HCT116 (cell line): ENCODE data around the gene DIS3L2. TPM values are rescaled to one million over a fixed set of nuclear protein-coding genes. Genes with fewer than 3 reads are reported as not detected.

Experiments used
- ATAC-seq: fragments of 200-7000 bp; cut with Tn5 transposase; 2 replicates; pipeline ENCODE4 v1.9.1; 2020; ENCODE audit warnings: mild to moderate bottlenecking, moderate library complexity
- BruUV-seq: library from RNA; stranded (reverse); fragments of 400-500 nt; replicated peaks from 2 replicates; lab custom pipeline; 2021; lab: Mats Ljungman, UMichigan
- CTCF ChIA-PET: fragments of 300-600 bp; sonication (Branson Sonifier 250); formaldehyde crosslinking; loops from one replicate; lab custom pipeline; 2021; ENCODE audit warnings: antibody characterized with exemption; lab: Charles Lee
- POLR2A ChIA-PET: fragments of 300-600, 350-600 bp; sonication (Branson Sonifier 250); formaldehyde crosslinking; loops from one replicate; lab custom pipeline; 2021; ENCODE audit warnings: antibody characterized with exemption; lab: Charles Lee
- RAD21 ChIA-PET, 2 experiments: fragments of 300-600 bp; sonication (Branson Sonifier 250); formaldehyde crosslinking; loops; one replicate each; lab custom pipeline; 2023; ENCODE audit warnings: low total read pairs in 2 of 2; ENCODE audit not compliant: uncharacterized antibody in 2 of 2, unreplicated experiment in 2 of 2, low non-redundant PET in 1 of 2; lab: Charles Lee
- DNase-seq: peaks from one replicate; pipeline ENCODE4 v3.0.0-alpha.2; 2010; ENCODE audit warnings: low read depth, low spot score
- H2AFZ ChIP-seq: fragments of 200-600 bp; shearing (Covaris generic), sonication (generic); 2 replicates; pipeline ENCODE4 v1.6.1; 2017; ENCODE audit warnings: low read depth, mixed run types, mixed read lengths, antibody characterized with exemption, low read length; ENCODE audit not compliant: poor library complexity, severe bottlenecking
- H3K27ac ChIP-seq: 2 replicates; pipeline ENCODE4 v1.5.1; 2012; ENCODE audit warnings: low read depth, low read length
- H3K27me3 ChIP-seq: fragments of 200-600 bp; sonication (generic); 2 replicates; pipeline ENCODE4 v1.6.1; 2016; ENCODE audit warnings: mixed run types, low read length, mixed read lengths; ENCODE audit not compliant: insufficient read depth
- H3K36me3 ChIP-seq, 2 experiments: fragments of 200-500 bp in 1 of 2; fragments of 200-600 bp in 1 of 2; sonication (Bioruptor generic) in 1 of 2; sonication (generic) in 1 of 2; 2 replicates each; pipeline versions ENCODE4 v1.5.1 to v1.6.1; 2014 to 2016; ENCODE audit warnings: low read length in 2 of 2, inconsistent platforms in 1 of 2, mixed read lengths in 1 of 2, mixed run types in 1 of 2; ENCODE audit not compliant: insufficient read depth in 2 of 2, control insufficient read depth in 1 of 2
- H3K4me1 ChIP-seq, 2 experiments: fragments of 200-600 bp in 1 of 2; sonication (generic) in 1 of 2; 2 replicates each; pipeline versions ENCODE4 v1.5.1 to v1.6.1; 2012 to 2017; ENCODE audit warnings: low read length in 2 of 2, inconsistent platforms in 1 of 2, mild to moderate bottlenecking in 1 of 2, mixed read lengths in 1 of 2, mixed run types in 1 of 2, moderate library complexity in 1 of 2; ENCODE audit not compliant: insufficient read depth in 2 of 2, control insufficient read depth in 1 of 2
- H3K4me2 ChIP-seq: fragments of 200-600 bp; sonication (generic); 2 replicates; pipeline ENCODE4 v1.6.1; 2017; ENCODE audit warnings: mixed run types, low read length, mixed read lengths
- H3K4me3 ChIP-seq, 2 experiments: fragments of 200-600 bp in 1 of 2; sonication (generic) in 1 of 2; replicated peaks in 1 of 2; 2 replicates each; pipeline ENCODE4 v1.5.1; 2011 to 2016; ENCODE audit warnings: low read length in 2 of 2, control low read depth in 1 of 2, low read depth in 1 of 2, mild to moderate bottlenecking in 1 of 2, mixed read lengths in 1 of 2, mixed run types in 1 of 2
- H3K79me2 ChIP-seq: fragments of 200-600 bp; sonication (generic); 2 replicates; pipeline ENCODE4 v1.6.1; 2017; ENCODE audit warnings: mild to moderate bottlenecking, mixed run types, low read length, moderate library complexity, mixed read lengths; ENCODE audit not compliant: insufficient read depth
- H3K9ac ChIP-seq: fragments of 200-600 bp; sonication (generic); 2 replicates; pipeline ENCODE4 v1.6.1; 2016; ENCODE audit warnings: low read length, mixed read lengths
- H3K9me2 ChIP-seq: fragments of 200-600 bp; sonication (generic), shearing (Covaris generic); 2 replicates; pipeline ENCODE4 v1.6.1; 2017; ENCODE audit warnings: mixed run types, mild to moderate bottlenecking, moderate library complexity; ENCODE audit not compliant: insufficient read depth
- H3K9me3 ChIP-seq, 2 experiments: fragments of 200-500 bp in 1 of 2; fragments of 200-600 bp in 1 of 2; sonication (Bioruptor generic) in 1 of 2; sonication (generic) in 1 of 2; 2 replicates each; pipeline ENCODE4 v1.6.1; 2014 to 2017; ENCODE audit warnings: low read length in 2 of 2, mixed read lengths in 2 of 2, inconsistent platforms in 1 of 2, low read depth in 1 of 2, mild to moderate bottlenecking in 1 of 2, mixed run types in 1 of 2, moderate library complexity in 1 of 2; ENCODE audit not compliant: control insufficient read depth in 1 of 2, insufficient read depth in 1 of 2
- H4K20me1 ChIP-seq: fragments of 200-600 bp; sonication (generic), shearing (Covaris generic); 2 replicates; pipeline ENCODE4 v1.6.1; 2017; ENCODE audit warnings: mixed run types, mild to moderate bottlenecking, moderate library complexity; ENCODE audit not compliant: insufficient read depth
- CBX3 ChIP-seq: IDR thresholded peaks from 2 replicates; pipeline ENCODE4 v1.6.1; 2012; ENCODE audit warnings: low read depth
- EGR1 ChIP-seq: IDR thresholded peaks from 2 replicates; pipeline ENCODE4 v1.6.1; 2012; ENCODE audit warnings: low read depth
- ELF1 ChIP-seq: IDR thresholded peaks from 2 replicates; pipeline ENCODE4 v1.6.1; 2012; ENCODE audit warnings: low read depth, borderline replicate concordance
- FOSL1 ChIP-seq: IDR thresholded peaks from 2 replicates; pipeline ENCODE4 v1.6.1; 2012; ENCODE audit warnings: low read depth
- JUND ChIP-seq: IDR thresholded peaks from 2 replicates; pipeline ENCODE4 v1.6.1; 2012
- POLR2A ChIP-seq: IDR thresholded peaks from 2 replicates; pipeline ENCODE4 v1.7.0; 2011; ENCODE audit warnings: borderline replicate concordance; ENCODE audit not compliant: insufficient read depth, insufficient read length; ENCODE audit errors: extremely low read depth
- POLR2AphosphoS5 ChIP-seq: IDR thresholded peaks from 2 replicates; pipeline ENCODE4 v1.6.1; 2011; ENCODE audit warnings: mild to moderate bottlenecking, low read depth, low read length, moderate library complexity
- RAD21 ChIP-seq: IDR thresholded peaks from 2 replicates; pipeline ENCODE4 v1.6.1; 2012; ENCODE audit warnings: low read depth, mild to moderate bottlenecking
- SIN3A ChIP-seq: IDR thresholded peaks from 2 replicates; pipeline ENCODE4 v1.6.1; 2012; ENCODE audit warnings: low read depth
- SP1 ChIP-seq: IDR thresholded peaks from 2 replicates; pipeline ENCODE4 v1.6.1; 2012; ENCODE audit warnings: low read depth
- SRF ChIP-seq: IDR thresholded peaks from 2 replicates; pipeline ENCODE4 v1.6.1; 2012; ENCODE audit warnings: low read depth
- TCF7L2 ChIP-seq: IDR thresholded peaks from 2 replicates; pipeline ENCODE4 v1.7.0; 2011; ENCODE audit warnings: borderline replicate concordance, inconsistent platforms; ENCODE audit not compliant: insufficient read depth, insufficient read length; ENCODE audit errors: extremely low read depth
- YY1 ChIP-seq: IDR thresholded peaks from 2 replicates; pipeline ENCODE4 v1.6.1; 2011; ENCODE audit warnings: low read length, low read depth, moderate library complexity, mild to moderate bottlenecking; ENCODE audit not compliant: insufficient replicate concordance; ENCODE audit errors: extremely low read depth
- ZFX ChIP-seq: fragments of 450-650 bp; IDR thresholded peaks from 2 replicates; pipeline ENCODE4 v1.6.1; 2017
- intact Hi-C: fragments of 100-400 bp; cut with micrococcal nuclease; formaldehyde crosslinking; loops from 2 replicates; pipeline ENCODE4 v1.10.0; 2022
- total RNA-seq: library from RNA; stranded (reverse); gene quantifications from one replicate; pipeline ENCODE4 v1.2.1, GENCODE V29; 2021; ENCODE audit not compliant: unreplicated experiment
- TF ChIP-seq, protein P1 (sequence below), 3 experiments: fragments of 200-600 bp in 1 of 3; sonication (generic) in 1 of 3; IDR thresholded peaks in 2 of 3; conservative IDR thresholded peaks in 1 of 3; 2 replicates each; pipeline ENCODE4 v1.5.1; 2012 to 2017; ENCODE audit warnings: low read depth in 2 of 3, low read length in 2 of 3, antibody characterized with exemption in 1 of 3, borderline replicate concordance in 1 of 3, control low read depth in 1 of 3, mild to moderate bottlenecking in 1 of 3, mixed read lengths in 1 of 3, mixed run types in 1 of 3, moderate library complexity in 1 of 3; ENCODE audit not compliant: insufficient read depth in 1 of 3
- TF ChIP-seq, protein P2 (sequence below): IDR thresholded peaks from 2 replicates; pipeline ENCODE4 v1.6.1; 2012; ENCODE audit warnings: low read depth
- TF ChIP-seq, protein P3 (sequence below): IDR thresholded peaks from 2 replicates; pipeline ENCODE4 v1.6.1; 2011; ENCODE audit warnings: mild to moderate bottlenecking, low read length, moderate library complexity; ENCODE audit not compliant: insufficient replicate concordance; ENCODE audit errors: extremely low read depth

Gene DIS3L2
- total RNA-seq, 1 experiment from 2014 or later: 42.5 TPM

DNA sequence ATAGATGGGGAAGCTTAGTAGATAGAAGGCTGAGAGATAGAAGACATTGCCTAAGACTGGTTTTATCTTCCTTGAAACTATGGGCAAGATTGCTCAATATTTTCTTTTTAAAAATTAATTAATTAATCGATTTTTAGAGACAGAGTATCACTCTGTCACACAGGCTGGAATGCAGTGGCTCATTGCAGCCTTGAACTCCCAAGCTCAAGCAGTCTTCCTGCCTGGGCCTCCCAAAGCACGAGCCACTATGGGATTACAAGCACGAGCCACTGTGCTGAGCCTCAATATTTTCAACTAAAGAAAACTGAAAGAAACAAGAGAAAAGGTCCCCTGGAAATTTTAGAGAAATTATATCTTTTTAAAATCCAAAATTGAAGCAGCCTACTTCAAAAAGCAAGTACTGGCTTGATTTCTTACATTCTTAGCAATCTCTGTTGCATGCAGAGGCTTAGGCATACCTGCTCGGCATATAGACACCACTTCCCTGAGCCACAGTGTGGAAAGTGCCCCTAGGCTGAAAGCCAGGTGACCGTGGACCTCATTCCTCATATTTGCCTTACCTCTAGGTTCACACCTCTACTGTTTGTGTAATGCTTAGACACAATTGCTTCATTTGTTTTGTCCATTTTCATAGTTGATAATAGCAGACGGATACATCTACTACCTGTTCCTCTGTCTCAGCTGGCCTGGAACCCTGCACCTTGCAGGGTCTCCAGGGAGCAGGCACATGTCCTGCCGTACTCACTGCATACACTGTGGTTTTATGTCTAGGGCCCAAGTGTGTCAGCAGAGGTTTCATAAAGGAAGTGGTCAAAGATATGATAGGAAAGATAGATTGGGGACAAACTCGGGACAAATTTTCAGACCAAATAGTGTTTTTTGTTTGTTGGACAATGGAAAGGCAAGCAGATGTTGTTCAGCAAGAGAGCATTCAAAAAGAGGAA is 250.5 kb downstream of the DIS3L2 start:
- TF ChIP-seq, protein P1, sequence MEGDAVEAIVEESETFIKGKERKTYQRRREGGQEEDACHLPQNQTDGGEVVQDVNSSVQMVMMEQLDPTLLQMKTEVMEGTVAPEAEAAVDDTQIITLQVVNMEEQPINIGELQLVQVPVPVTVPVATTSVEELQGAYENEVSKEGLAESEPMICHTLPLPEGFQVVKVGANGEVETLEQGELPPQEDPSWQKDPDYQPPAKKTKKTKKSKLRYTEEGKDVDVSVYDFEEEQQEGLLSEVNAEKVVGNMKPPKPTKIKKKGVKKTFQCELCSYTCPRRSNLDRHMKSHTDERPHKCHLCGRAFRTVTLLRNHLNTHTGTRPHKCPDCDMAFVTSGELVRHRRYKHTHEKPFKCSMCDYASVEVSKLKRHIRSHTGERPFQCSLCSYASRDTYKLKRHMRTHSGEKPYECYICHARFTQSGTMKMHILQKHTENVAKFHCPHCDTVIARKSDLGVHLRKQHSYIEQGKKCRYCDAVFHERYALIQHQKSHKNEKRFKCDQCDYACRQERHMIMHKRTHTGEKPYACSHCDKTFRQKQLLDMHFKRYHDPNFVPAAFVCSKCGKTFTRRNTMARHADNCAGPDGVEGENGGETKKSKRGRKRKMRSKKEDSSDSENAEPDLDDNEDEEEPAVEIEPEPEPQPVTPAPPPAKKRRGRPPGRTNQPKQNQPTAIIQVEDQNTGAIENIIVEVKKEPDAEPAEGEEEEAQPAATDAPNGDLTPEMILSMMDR (IDR thresholded peaks at IDR 0.05 in 2 of 3, conservative IDR thresholded peaks at IDR 0.05 in 1 of 3; ENCODE audit: borderline replicate concordance in 1 of 3, insufficient read depth in 1 of 3, low read depth in 2 of 3, low read length in 2 of 3): no peak
- TF ChIP-seq FOSL1 (no peak), SIN3A (no peak), JUND (no peak), POLR2A (no peak), ZFX (no peak), YY1 (no peak), ELF1 (no peak), POLR2AphosphoS5 (no peak), CBX3 (no peak), TCF7L2 (no peak), RAD21 (no peak), SP1 (no peak), SRF (no peak), EGR1 (no peak)
- TF ChIP-seq, protein P2, sequence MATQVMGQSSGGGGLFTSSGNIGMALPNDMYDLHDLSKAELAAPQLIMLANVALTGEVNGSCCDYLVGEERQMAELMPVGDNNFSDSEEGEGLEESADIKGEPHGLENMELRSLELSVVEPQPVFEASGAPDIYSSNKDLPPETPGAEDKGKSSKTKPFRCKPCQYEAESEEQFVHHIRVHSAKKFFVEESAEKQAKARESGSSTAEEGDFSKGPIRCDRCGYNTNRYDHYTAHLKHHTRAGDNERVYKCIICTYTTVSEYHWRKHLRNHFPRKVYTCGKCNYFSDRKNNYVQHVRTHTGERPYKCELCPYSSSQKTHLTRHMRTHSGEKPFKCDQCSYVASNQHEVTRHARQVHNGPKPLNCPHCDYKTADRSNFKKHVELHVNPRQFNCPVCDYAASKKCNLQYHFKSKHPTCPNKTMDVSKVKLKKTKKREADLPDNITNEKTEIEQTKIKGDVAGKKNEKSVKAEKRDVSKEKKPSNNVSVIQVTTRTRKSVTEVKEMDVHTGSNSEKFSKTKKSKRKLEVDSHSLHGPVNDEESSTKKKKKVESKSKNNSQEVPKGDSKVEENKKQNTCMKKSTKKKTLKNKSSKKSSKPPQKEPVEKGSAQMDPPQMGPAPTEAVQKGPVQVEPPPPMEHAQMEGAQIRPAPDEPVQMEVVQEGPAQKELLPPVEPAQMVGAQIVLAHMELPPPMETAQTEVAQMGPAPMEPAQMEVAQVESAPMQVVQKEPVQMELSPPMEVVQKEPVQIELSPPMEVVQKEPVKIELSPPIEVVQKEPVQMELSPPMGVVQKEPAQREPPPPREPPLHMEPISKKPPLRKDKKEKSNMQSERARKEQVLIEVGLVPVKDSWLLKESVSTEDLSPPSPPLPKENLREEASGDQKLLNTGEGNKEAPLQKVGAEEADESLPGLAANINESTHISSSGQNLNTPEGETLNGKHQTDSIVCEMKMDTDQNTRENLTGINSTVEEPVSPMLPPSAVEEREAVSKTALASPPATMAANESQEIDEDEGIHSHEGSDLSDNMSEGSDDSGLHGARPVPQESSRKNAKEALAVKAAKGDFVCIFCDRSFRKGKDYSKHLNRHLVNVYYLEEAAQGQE: no peak
- TF ChIP-seq, protein P3, sequence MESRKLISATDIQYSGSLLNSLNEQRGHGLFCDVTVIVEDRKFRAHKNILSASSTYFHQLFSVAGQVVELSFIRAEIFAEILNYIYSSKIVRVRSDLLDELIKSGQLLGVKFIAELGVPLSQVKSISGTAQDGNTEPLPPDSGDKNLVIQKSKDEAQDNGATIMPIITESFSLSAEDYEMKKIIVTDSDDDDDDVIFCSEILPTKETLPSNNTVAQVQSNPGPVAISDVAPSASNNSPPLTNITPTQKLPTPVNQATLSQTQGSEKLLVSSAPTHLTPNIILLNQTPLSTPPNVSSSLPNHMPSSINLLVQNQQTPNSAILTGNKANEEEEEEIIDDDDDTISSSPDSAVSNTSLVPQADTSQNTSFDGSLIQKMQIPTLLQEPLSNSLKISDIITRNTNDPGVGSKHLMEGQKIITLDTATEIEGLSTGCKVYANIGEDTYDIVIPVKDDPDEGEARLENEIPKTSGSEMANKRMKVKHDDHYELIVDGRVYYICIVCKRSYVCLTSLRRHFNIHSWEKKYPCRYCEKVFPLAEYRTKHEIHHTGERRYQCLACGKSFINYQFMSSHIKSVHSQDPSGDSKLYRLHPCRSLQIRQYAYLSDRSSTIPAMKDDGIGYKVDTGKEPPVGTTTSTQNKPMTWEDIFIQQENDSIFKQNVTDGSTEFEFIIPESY: no peak
- Histone ChIP-seq H2AFZ (no peak overlapping the region), H3K27ac (no peak overlapping the region), H3K27me3 (no peaks in the 10 kb centered on the region), H3K9me3 (no peaks in the 10 kb centered on the region), H3K36me3 (0 out of 4 replicates have a peak, but pooled peaks cover 0 to 4% of the 10 kb centered on the region in 2 experiments), H3K4me2 (no peak overlapping the region), H3K9me2 (no peaks in the 10 kb centered on the region), H3K4me3 (no peak overlapping the region), H3K9ac (no peak overlapping the region), H3K79me2 (no peaks in the 10 kb centered on the region), H3K4me1 (no peaks in the 10 kb centered on the region), H4K20me1 (no peaks in the 10 kb centered on the region)
- CTCF ChIA-PET: no interaction called here
- intact Hi-C loops: no loop called here
- no peak for ATAC-seq
- BruUV-seq: no TSS peak
- RAD21 ChIA-PET: no interaction called here
- POLR2A ChIA-PET: no interaction called here
- DNase-seq: no peak
